HEK293T (cell line): ENCODE results near the gene GNG12.
A peak's percentile ranks its signal among the peaks of the same experiment; 100 is the strongest.

Source experiments
- CTCF ChIA-PET: fragments of 350-600 bp; formaldehyde crosslinking; extraction: SDS; loops from one replicate; lab custom pipeline; 2021; ENCODE audit warnings: antibody characterized with exemption, inconsistent platforms; lab: Yijun Ruan, JAX
- POLR2A ChIA-PET: fragments of 350-600 bp; formaldehyde crosslinking; extraction: SDS; loops from one replicate; lab custom pipeline; 2020; ENCODE audit warnings: antibody characterized with exemption, inconsistent platforms; lab: Yijun Ruan, JAX
- DNase-seq: peaks from one replicate; pipeline ENCODE4 v3.0.0; 2012; ENCODE audit warnings: mixed read lengths; ENCODE audit errors: extremely low spot score
- ARNT ChIP-seq: fragments of 450-650 bp; IDR thresholded peaks from 2 replicates; pipeline ENCODE4 v1.6.1; 2017; ENCODE audit warnings: mild to moderate bottlenecking
- BHLHE40 ChIP-seq: fragments of 450-650 bp; IDR thresholded peaks from 2 replicates; pipeline ENCODE4 v1.6.1; 2016; ENCODE audit warnings: mild to moderate bottlenecking, moderate library complexity, borderline replicate concordance
- CTBP1 ChIP-seq: fragments of 450-650 bp; IDR thresholded peaks from 2 replicates; pipeline ENCODE4 v1.6.1; 2016; ENCODE audit warnings: borderline replicate concordance
- ELF4 ChIP-seq: fragments of 450-650 bp; IDR thresholded peaks from 2 replicates; pipeline ENCODE4 v1.6.1; 2017; ENCODE audit warnings: antibody characterized with exemption
- FOXA1 ChIP-seq: fragments of 450-650 bp; IDR thresholded peaks from 2 replicates; pipeline ENCODE4 v1.6.1; 2016; ENCODE audit warnings: mild to moderate bottlenecking
- FOXK2 ChIP-seq: fragments of 450-650 bp; IDR thresholded peaks from 2 replicates; pipeline ENCODE4 v1.6.1; 2016; ENCODE audit warnings: mild to moderate bottlenecking
- FOXM1 ChIP-seq: fragments of 450-650 bp; IDR thresholded peaks from 2 replicates; pipeline ENCODE4 v1.6.1; 2017; ENCODE audit warnings: mild to moderate bottlenecking, borderline replicate concordance
- HDGF ChIP-seq: fragments of 450-650 bp; IDR thresholded peaks from 2 replicates; pipeline ENCODE4 v1.6.1; 2017; ENCODE audit warnings: antibody characterized with exemption, borderline replicate concordance
- L3MBTL2 ChIP-seq: fragments of 450-650 bp; conservative IDR thresholded peaks from 2 replicates; pipeline ENCODE4 v1.6.1; 2016; ENCODE audit warnings: mild to moderate bottlenecking
- LEF1 ChIP-seq: fragments of 450-650 bp; IDR thresholded peaks from 2 replicates; pipeline ENCODE4 v1.6.1; 2017; ENCODE audit warnings: mild to moderate bottlenecking, borderline replicate concordance
- NFRKB ChIP-seq: fragments of 450-650 bp; IDR thresholded peaks from 2 replicates; pipeline ENCODE4 v1.6.1; 2016; ENCODE audit warnings: mild to moderate bottlenecking, moderate library complexity
- SP1 ChIP-seq: fragments of 450-650 bp; IDR thresholded peaks from 2 replicates; pipeline ENCODE4 v1.6.1; 2017
- SUZ12 ChIP-seq: fragments of 450-650 bp; IDR thresholded peaks from 2 replicates; pipeline ENCODE4 v1.6.1; 2016; ENCODE audit warnings: mild to moderate bottlenecking
- TARDBP ChIP-seq: fragments of 450-650 bp; IDR thresholded peaks from 2 replicates; pipeline ENCODE4 v1.6.1; 2016
- ZNF384 ChIP-seq: fragments of 450-650 bp; IDR thresholded peaks from 2 replicates; pipeline ENCODE4 v1.6.1; 2016
- TF ChIP-seq, protein P1 (sequence below): fragments of 450-650 bp; IDR thresholded peaks from 2 replicates; pipeline ENCODE4 v1.6.1; 2016

GNG12 gene

DNA sequence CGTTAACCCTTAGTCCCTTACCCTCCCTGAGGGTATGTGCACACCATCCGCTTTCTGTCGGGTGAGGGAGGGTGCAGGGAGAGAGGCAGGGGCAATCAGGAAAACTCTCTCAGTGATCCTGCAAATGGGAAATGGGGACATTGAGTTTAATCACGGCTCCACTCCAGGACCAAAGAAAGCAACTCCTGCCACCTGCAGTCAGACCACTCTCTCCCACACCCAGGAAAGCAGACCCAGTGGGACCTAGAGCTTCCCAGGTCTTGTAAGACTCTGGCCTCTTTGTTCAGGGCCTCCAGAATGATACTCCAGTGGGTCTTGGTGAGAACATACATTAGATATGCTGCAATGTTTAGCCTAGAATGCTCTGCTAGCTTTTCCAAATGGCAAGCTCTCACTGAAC is 71.5 kb downstream of the GNG12 start:
- DNase-seq: no peak
- TF ChIP-seq ELF4 (no peak), CTBP1 (no peak), ARNT (no peak), FOXA1 (no peak)
- CTCF ChIA-PET: interaction anchor here (0.8 to 4.5 kb wide), 9 partner anchors 10 to 584 kb away, joined by 3 to 57 read pairs (median 4); no protein-coding TSS in a partner anchor
- POLR2A ChIA-PET: interaction anchor here (0.6 kb wide), 1 partner anchor 41 kb away, joined by 3 read pairs; no protein-coding TSS in a partner anchor

DNA sequence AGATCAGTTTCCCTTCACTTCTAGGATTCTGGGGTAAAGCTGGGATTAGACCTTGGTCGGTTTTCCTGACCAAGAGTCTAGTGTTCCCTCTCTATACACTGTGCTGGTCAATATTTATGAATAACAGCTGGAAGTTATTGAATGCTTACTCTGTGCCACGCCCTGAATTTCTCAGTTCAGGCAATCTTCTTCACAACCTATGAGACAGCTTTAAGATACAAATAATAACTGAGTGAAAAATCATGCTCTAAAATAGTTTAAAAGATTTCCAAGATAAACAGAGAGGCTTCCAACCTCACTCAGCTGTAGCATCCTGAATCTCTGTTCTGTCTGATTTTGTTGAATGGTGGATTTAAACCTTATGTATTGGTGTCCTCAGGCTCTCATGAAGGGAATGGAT is 72.2 kb downstream of the GNG12 start:
- ChIA-PET POLR2A (interaction anchor here (0.6 to 2.0 kb wide), 2 partner anchors 40 to 75 kb away, joined by 3 to 23 read pairs; partner anchors contain the start of gene GADD45A), CTCF (interaction anchor here (0.6 to 4.5 kb wide), 28 partner anchors 8 to 585 kb away, joined by 3 to 57 read pairs (median 4); no protein-coding TSS in a partner anchor)
- no peak for TF ChIP-seq ELF4
- TF ChIP-seq LEF1: no peak
- TF ChIP-seq FOXK2: no peak
- no peak for TF ChIP-seq ZNF384
- TF ChIP-seq HDGF: no peak
- no peak for TF ChIP-seq SP1
- no peak for TF ChIP-seq FOXM1
- TF ChIP-seq FOXA1: no peak
- DNase-seq: no peak

DNA sequence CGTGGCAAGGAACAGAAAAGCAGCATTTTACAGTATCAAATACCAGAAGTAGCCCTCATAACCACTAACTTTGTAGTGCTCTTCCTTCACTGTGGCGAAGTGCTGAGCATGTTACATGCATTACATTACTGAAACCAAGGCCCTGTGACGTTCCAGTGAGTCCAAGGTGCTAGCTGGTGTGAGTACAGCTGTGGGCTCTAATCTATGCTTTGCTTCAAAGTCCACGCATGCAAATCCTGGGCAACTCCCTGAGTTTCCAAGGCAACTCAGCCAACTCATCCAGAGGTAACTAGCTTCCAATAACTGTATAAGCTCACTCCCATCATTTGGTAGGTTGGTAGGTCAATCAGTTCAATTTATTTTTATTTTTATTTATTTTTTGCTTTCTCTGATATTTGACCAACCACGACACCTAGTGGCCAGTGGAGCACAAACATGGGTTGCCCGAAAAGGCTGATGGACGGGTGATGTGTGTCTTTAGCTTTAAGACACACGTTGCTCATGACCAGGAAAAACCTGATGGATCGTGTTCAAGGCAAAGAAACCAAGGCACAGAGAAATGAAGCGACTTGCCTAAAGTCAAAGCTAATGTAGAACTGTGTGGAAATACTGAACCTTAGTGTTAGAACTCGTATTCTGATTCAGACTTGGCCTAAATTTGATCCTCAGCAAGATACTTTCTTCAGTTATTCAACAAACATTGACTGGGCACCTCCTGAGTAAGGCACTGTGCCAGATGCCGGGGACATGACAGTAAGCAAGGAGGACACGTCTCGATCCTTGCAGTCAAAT is 73.0 kb downstream of the GNG12 start:
- CTCF ChIA-PET: interaction anchor here (0.6 to 4.5 kb wide), 53 partner anchors 9 to 510 kb away, joined by 3 to 57 read pairs (median 4); no protein-coding TSS in a partner anchor
- TF ChIP-seq TARDBP: no peak
- TF ChIP-seq, protein P1, sequence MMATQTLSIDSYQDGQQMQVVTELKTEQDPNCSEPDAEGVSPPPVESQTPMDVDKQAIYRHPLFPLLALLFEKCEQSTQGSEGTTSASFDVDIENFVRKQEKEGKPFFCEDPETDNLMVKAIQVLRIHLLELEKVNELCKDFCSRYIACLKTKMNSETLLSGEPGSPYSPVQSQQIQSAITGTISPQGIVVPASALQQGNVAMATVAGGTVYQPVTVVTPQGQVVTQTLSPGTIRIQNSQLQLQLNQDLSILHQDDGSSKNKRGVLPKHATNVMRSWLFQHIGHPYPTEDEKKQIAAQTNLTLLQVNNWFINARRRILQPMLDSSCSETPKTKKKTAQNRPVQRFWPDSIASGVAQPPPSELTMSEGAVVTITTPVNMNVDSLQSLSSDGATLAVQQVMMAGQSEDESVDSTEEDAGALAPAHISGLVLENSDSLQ: peak; percentile 75
- no peak for TF ChIP-seq NFRKB
- peak; percentile 80 for DNase-seq
- POLR2A ChIA-PET: interaction anchor here (1.0 to 2.0 kb wide), 4 partner anchors 9 to 221 kb away, joined by 3 to 23 read pairs (median 4); partner anchors contain the start of gene GADD45A

DNA sequence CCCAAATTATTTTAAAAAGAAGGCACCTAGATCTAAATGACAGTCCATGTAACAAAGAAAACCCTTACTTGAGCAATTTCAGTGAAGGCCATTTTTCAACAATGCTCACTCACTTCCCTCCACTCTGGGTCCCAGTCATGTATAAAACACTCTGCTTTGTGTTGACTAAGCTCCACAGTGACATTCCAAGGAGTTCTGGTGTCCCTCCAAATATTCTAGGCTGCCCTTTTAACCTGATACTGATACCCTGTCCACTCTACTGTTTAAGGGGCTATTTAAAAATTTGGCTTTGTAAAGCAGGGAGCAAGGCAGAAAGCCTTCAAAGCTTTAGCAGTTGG is 73.6 kb downstream of the GNG12 start:
- CTCF ChIA-PET: interaction anchor here (0.6 to 4.5 kb wide), 38 partner anchors 8 to 510 kb away, joined by 3 to 57 read pairs (median 4); no protein-coding TSS in a partner anchor
- TF ChIP-seq SUZ12 (no peak), ARNT (no peak), FOXK2 (no peak), SP1 (no peak), NFRKB (no peak), ZNF384 (no peak), L3MBTL2 (no peak), CTBP1 (no peak)
- TF ChIP-seq, protein P1: no peak
- no peak for DNase-seq
- POLR2A ChIA-PET: interaction anchor here (1.0 to 2.0 kb wide), 4 partner anchors 9 to 220 kb away, joined by 3 to 23 read pairs (median 4); partner anchors contain the start of gene GADD45A

DNA sequence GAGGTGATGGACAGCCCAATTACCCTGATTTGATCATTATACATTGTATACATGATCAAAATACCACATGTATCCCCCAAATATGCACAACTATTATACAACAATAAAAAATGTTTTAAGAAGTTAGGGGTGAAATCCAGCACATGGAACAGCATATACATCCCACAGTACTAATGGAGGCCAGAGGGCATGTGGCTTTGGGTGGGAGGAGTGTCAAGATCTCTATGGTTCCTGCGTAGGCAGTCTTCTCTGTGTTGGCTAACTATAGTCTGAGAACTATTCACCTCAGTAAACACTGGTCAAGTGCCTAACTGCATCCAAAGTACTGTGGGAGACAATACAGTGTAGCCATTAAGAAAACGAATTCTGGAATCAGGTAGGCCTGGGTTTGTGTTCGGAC is 74.2 kb downstream of the GNG12 start:
- POLR2A ChIA-PET: interaction anchor here (1.6 to 2.0 kb wide), 3 partner anchors 73 to 220 kb away, joined by 6 to 23 read pairs (median 9); partner anchors contain the start of gene GADD45A
- DNase-seq: no peak
- CTCF ChIA-PET: interaction anchor here (0.6 to 4.5 kb wide), 13 partner anchors 17 to 402 kb away, joined by 3 to 57 read pairs (median 7); no protein-coding TSS in a partner anchor
- no peak for TF ChIP-seq SUZ12
- TF ChIP-seq NFRKB: no peak
- TF ChIP-seq TARDBP: no peak

DNA sequence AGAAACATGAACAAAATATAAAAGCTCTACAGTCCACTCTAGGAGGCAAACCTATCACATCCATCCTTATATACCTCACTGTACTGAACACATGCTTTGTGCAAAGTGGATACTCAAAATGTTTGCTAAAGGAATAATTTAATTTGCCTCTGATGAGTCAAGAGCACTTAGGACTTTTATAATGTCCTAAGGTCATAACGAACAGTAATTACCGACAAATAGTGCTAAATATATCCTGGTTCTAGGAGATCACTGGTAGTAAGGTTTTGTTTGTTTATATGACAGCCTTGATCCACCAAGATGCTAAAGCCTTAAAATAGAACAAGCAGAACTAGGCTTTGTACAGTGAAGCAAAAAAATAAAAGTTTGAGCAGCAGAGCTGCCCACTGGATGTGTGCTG is 77.6 kb downstream of the GNG12 start:
- ChIA-PET POLR2A (no interaction called here), CTCF (interaction anchor here (1.0 kb wide), 1 partner anchor 55 kb away, joined by 3 read pairs; no protein-coding TSS in a partner anchor)
- no peak for TF ChIP-seq ARNT
- TF ChIP-seq BHLHE40: no peak
- TF ChIP-seq HDGF: no peak
- no peak for TF ChIP-seq FOXM1
- TF ChIP-seq LEF1: no peak
- no peak for TF ChIP-seq L3MBTL2
- TF ChIP-seq CTBP1: no peak
- TF ChIP-seq SUZ12: no peak
- no peak for TF ChIP-seq FOXA1
- TF ChIP-seq FOXK2: no peak
- TF ChIP-seq ELF4: no peak
- no peak for DNase-seq

DNA sequence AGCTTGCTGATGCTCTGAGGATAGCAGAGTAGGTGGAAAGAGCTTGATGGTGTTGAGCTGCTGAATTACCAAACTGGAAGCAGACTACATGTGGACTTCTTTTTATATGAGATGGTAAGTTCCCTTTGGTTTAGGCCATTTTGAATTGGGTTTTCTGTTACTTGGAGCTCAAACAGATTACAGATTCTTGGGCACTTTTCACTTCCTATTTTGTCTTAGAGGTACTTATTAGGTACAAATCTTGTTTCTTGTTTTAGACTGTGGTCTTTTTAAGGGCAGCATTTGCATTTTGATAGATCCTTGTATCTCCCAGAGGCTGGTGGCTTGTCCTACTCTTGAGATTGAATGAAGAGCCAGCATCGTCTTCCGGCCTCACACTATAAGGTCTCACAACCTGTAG is 78.1 kb downstream of the GNG12 start:
- DNase-seq: no peak
- POLR2A ChIA-PET: no interaction called here
- TF ChIP-seq FOXM1: no peak
- no peak for TF ChIP-seq SP1
- no peak for TF ChIP-seq FOXA1
- TF ChIP-seq, protein P1: no peak
- TF ChIP-seq BHLHE40: no peak
- no peak for TF ChIP-seq CTBP1
- no peak for TF ChIP-seq LEF1
- no peak for TF ChIP-seq HDGF
- TF ChIP-seq L3MBTL2: no peak
- no peak for TF ChIP-seq FOXK2
- TF ChIP-seq ZNF384: no peak
- no peak for TF ChIP-seq NFRKB
- no peak for TF ChIP-seq SUZ12
- CTCF ChIA-PET: interaction anchor here (1.0 kb wide), 1 partner anchor 54 kb away, joined by 3 read pairs; no protein-coding TSS in a partner anchor
